ENCODE results near the gene MAML2. TPM values are rescaled to one million over a fixed set of nuclear protein-coding genes. Genes with fewer than 3 reads are reported as not detected.

MAML2 gene
- total and polyA plus RNA-seq, 9 of the 15 experiments (the other 6 are each of a cell fraction or from before 2014, with no cell fraction given): 0.79 to 6.8 (median 4.8) TPM

DNA sequence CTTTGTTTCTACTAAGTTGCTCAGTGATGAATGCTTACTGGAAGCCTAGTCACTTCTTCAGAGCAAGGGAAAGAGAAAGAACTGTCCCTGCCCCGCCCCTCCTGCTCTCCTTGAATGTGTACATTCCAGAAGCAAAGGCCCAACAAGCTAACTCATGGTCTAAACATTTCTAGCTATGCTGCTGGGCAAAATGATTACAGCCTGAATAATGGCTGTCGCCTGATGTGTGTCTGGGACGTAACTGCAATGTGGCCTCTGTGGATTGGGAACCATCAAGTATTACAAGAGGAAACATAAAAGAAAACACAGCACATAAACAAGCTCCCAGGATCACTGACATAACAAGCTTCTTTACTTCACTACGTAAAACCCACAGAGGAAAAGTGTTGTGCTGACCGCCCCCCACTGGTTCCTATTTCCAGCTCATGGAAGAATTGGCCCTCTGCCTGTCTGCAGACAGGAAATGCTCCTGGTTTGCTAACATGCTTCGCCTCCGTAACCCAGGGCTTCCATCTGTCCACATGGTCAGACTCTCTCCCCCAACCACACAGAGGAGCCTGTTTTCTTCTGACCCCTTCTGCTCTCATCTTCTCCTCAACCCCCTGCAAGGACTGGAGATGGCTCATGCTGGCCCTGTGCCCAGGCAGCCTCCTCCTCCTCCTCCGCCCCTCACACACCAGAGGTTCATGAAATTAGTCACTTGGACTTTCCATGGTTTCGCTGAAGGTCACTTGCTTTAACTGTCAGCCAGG lies 187.2 kb downstream of the MAML2 start (continued):
- TF ChIP-seq, protein P1, sequence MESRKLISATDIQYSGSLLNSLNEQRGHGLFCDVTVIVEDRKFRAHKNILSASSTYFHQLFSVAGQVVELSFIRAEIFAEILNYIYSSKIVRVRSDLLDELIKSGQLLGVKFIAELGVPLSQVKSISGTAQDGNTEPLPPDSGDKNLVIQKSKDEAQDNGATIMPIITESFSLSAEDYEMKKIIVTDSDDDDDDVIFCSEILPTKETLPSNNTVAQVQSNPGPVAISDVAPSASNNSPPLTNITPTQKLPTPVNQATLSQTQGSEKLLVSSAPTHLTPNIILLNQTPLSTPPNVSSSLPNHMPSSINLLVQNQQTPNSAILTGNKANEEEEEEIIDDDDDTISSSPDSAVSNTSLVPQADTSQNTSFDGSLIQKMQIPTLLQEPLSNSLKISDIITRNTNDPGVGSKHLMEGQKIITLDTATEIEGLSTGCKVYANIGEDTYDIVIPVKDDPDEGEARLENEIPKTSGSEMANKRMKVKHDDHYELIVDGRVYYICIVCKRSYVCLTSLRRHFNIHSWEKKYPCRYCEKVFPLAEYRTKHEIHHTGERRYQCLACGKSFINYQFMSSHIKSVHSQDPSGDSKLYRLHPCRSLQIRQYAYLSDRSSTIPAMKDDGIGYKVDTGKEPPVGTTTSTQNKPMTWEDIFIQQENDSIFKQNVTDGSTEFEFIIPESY (CRISPR knock-in tag; IDR thresholded peaks at IDR 0.05): no peak
- TF ChIP-seq KAT8 (IDR thresholded peaks at IDR 0.05; ENCODE audit: low read depth) (no peak), ZBTB7A (IDR thresholded peaks at IDR 0.05; ENCODE audit: borderline replicate concordance, control insufficient read depth, low read depth, low read length) (0 out of 2 replicates have a peak, but pooled peaks have one; percentile 44), CBX5 (IDR thresholded peaks at IDR 0.05; ENCODE audit: borderline replicate concordance, low read depth) (no peak), CREM (IDR thresholded peaks at IDR 0.05; ENCODE audit: low read depth) (no peak), XRCC5 (IDR thresholded peaks at IDR 0.05; ENCODE audit: low read depth, low read length) (peak; percentile 45; the same call in 1 of the 2 replicates), CCAR2 (IDR thresholded peaks at IDR 0.05; ENCODE audit: low read depth, low read length) (no peak), TSC22D4 (tag; IDR thresholded peaks at IDR 0.05) (no peak), HDAC1 (IDR thresholded peaks at IDR 0.05) (peak in 1 of 2 experiments; percentile 53; a peak in 1 of 4 replicates), KAT7 (CRISPR knock-in tag; IDR thresholded peaks at IDR 0.05; ENCODE audit: borderline replicate concordance) (no peak), ZNF12 (CRISPR knock-in tag; IDR thresholded peaks at IDR 0.05) (no peak), POLR2AphosphoS2 (IDR thresholded peaks at IDR 0.05; ENCODE audit: low read length) (no peak), ARID1B (IDR thresholded peaks at IDR 0.05) (peak; percentile 62), ESRRA (IDR thresholded peaks at IDR 0.05; ENCODE audit: borderline replicate concordance, low read depth) (peak; percentile 42; the same call in 1 of the 2 replicates), CBFB (CRISPR knock-in tag; IDR thresholded peaks at IDR 0.05) (no peak), RB1 (IDR thresholded peaks at IDR 0.05; ENCODE audit: low read depth) (no peak), MAFG (tag; conservative IDR thresholded peaks at IDR 0.05) (no peak)
- TF ChIP-seq, protein P2, sequence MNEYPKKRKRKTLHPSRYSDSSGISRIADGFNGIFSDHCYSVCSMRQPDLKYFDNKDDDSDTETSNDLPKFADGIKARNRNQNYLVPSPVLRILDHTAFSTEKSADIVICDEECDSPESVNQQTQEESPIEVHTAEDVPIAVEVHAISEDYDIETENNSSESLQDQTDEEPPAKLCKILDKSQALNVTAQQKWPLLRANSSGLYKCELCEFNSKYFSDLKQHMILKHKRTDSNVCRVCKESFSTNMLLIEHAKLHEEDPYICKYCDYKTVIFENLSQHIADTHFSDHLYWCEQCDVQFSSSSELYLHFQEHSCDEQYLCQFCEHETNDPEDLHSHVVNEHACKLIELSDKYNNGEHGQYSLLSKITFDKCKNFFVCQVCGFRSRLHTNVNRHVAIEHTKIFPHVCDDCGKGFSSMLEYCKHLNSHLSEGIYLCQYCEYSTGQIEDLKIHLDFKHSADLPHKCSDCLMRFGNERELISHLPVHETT (CRISPR knock-in tag; conservative IDR thresholded peaks at IDR 0.05 in 1 of 2, IDR thresholded peaks at IDR 0.05 in 1 of 2): peak in 1 of 2 experiments; percentile 51; a peak in 1 of 4 replicates
- TF ChIP-seq, protein P3, sequence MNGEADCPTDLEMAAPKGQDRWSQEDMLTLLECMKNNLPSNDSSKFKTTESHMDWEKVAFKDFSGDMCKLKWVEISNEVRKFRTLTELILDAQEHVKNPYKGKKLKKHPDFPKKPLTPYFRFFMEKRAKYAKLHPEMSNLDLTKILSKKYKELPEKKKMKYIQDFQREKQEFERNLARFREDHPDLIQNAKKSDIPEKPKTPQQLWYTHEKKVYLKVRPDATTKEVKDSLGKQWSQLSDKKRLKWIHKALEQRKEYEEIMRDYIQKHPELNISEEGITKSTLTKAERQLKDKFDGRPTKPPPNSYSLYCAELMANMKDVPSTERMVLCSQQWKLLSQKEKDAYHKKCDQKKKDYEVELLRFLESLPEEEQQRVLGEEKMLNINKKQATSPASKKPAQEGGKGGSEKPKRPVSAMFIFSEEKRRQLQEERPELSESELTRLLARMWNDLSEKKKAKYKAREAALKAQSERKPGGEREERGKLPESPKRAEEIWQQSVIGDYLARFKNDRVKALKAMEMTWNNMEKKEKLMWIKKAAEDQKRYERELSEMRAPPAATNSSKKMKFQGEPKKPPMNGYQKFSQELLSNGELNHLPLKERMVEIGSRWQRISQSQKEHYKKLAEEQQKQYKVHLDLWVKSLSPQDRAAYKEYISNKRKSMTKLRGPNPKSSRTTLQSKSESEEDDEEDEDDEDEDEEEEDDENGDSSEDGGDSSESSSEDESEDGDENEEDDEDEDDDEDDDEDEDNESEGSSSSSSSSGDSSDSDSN (IDR thresholded peaks at IDR 0.05; ENCODE audit: borderline replicate concordance in 1 of 2, low read depth in 2 of 2, low read length in 2 of 2): peak in 1 of 2 experiments; percentile 60; a peak in 1 of 4 replicates
- TF ChIP-seq, protein P4, sequence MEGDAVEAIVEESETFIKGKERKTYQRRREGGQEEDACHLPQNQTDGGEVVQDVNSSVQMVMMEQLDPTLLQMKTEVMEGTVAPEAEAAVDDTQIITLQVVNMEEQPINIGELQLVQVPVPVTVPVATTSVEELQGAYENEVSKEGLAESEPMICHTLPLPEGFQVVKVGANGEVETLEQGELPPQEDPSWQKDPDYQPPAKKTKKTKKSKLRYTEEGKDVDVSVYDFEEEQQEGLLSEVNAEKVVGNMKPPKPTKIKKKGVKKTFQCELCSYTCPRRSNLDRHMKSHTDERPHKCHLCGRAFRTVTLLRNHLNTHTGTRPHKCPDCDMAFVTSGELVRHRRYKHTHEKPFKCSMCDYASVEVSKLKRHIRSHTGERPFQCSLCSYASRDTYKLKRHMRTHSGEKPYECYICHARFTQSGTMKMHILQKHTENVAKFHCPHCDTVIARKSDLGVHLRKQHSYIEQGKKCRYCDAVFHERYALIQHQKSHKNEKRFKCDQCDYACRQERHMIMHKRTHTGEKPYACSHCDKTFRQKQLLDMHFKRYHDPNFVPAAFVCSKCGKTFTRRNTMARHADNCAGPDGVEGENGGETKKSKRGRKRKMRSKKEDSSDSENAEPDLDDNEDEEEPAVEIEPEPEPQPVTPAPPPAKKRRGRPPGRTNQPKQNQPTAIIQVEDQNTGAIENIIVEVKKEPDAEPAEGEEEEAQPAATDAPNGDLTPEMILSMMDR (IDR thresholded peaks at IDR 0.05 in 2 of 3, conservative IDR thresholded peaks at IDR 0.05 in 1 of 3; ENCODE audit: insufficient read depth in 2 of 3, low read depth in 1 of 3, low read length in 3 of 3): peak; percentile 51 to 64 (median 53)

Measured in K562 (cell line).